Neural progenitor cell (in vitro differentiated cells): ENCODE results near the gene TMEM139.

Experiments
- CTCF ChIP-seq: fragments of 200-600 bp; sonication (generic); IDR thresholded peaks from 2 replicates; pipeline ENCODE4 v1.5.1; 2017; ENCODE audit warnings: antibody characterized with exemption, mild to moderate bottlenecking
- EZH2 ChIP-seq: fragments of 200-600 bp; sonication (generic); IDR thresholded peaks from 2 replicates; pipeline ENCODE4 v1.6.1; 2017; ENCODE audit warnings: antibody characterized with exemption, mild to moderate bottlenecking, moderate library complexity

GRCh38 chr7:143279186-143280098 lies 5.3 kb upstream of the TMEM139 start:
- no peak for TF ChIP-seq CTCF
- TF ChIP-seq EZH2, result no peak
